Keratinocyte (primary cell): ENCODE data around the gene KLF14. TPM values are rescaled to one million over a fixed set of nuclear protein-coding genes. Genes with fewer than 3 reads are reported as not detected.

Experiments used
- DNase-seq: peaks from one replicate; pipeline ENCODE4 v3.0.0-alpha.2; 2011; ENCODE audit warnings: low read depth, missing footprints, low spot score
- FAIRE-seq: peaks from 2 replicates; lab custom pipeline; 2011; peaks lifted over from hg19 to GRCh38; lab: Jason Lieb, UNC
- H2AFZ ChIP-seq: 2 replicates; pipeline ENCODE4 v1.6.0; 2012; ENCODE audit warnings: low read length, control low read depth, inconsistent platforms; ENCODE audit not compliant: control insufficient read depth
- H3K27ac ChIP-seq: 2 replicates; pipeline ENCODE4 v1.5.1; 2011; ENCODE audit warnings: low read length; ENCODE audit not compliant: control insufficient read depth, insufficient read depth
- H3K27me3 ChIP-seq: 3 replicates; pipeline ENCODE4 v1.6.0; 2011; ENCODE audit warnings: low read length; ENCODE audit not compliant: control insufficient read depth, insufficient read depth; ENCODE audit errors: extremely low read depth
- H3K36me3 ChIP-seq, 2 experiments: 2 replicates in 1 of 2; 3 replicates in 1 of 2; pipeline ENCODE4 v1.5.1; 2011; ENCODE audit warnings: low read length in 2 of 2, mild to moderate bottlenecking in 1 of 2; ENCODE audit not compliant: control insufficient read depth in 2 of 2, insufficient read depth in 2 of 2; ENCODE audit errors: extremely low read depth in 1 of 2
- H3K4me1 ChIP-seq: 3 replicates; pipeline ENCODE4 v1.5.1; 2011; ENCODE audit warnings: low read length; ENCODE audit not compliant: control insufficient read depth, insufficient read depth; ENCODE audit errors: extremely low read depth
- H3K4me2 ChIP-seq: 3 replicates; pipeline ENCODE4 v1.6.0; 2011; ENCODE audit warnings: low read depth, low read length; ENCODE audit not compliant: control insufficient read depth, insufficient read depth; ENCODE audit errors: extremely low read depth
- H3K4me3 ChIP-seq, 3 experiments: fragments of 200-600 bp in 1 of 3; sonication (generic) in 1 of 3; 2 replicates in 2 of 3; 3 replicates in 1 of 3; pipeline ENCODE4 v1.5.1; 2011 to 2016; ENCODE audit warnings: low read length in 3 of 3, mild to moderate bottlenecking in 3 of 3, control low read depth in 2 of 3, inconsistent platforms in 1 of 3, low read depth in 1 of 3, mixed read lengths in 1 of 3, mixed run types in 1 of 3, moderate library complexity in 1 of 3; ENCODE audit not compliant: control insufficient read depth in 2 of 3, insufficient read depth in 2 of 3; ENCODE audit errors: extremely low read depth in 1 of 3
- H3K79me2 ChIP-seq: 2 replicates; pipeline ENCODE4 v1.6.0; 2012; ENCODE audit warnings: low read length; ENCODE audit not compliant: control insufficient read depth, insufficient read depth
- H3K9ac ChIP-seq: 3 replicates; pipeline ENCODE4 v1.6.0; 2011; ENCODE audit warnings: low read length; ENCODE audit not compliant: control insufficient read depth, insufficient read depth; ENCODE audit errors: extremely low read depth
- H3K9me1 ChIP-seq: 3 replicates; pipeline ENCODE4 v1.6.0; 2011; ENCODE audit warnings: low read length; ENCODE audit not compliant: control insufficient read depth, insufficient read depth; ENCODE audit errors: extremely low read depth
- H3K9me3 ChIP-seq: 2 replicates; pipeline ENCODE4 v1.5.1; 2012; ENCODE audit warnings: low read depth, low read length; ENCODE audit not compliant: control insufficient read depth
- H4K20me1 ChIP-seq: 3 replicates; pipeline ENCODE4 v1.6.0; 2011; ENCODE audit warnings: low read length; ENCODE audit not compliant: control insufficient read depth, insufficient read depth; ENCODE audit errors: extremely low read depth
- EZH2 ChIP-seq: IDR thresholded peaks from one replicate; pipeline ENCODE4 v1.6.1; 2012; ENCODE audit warnings: inconsistent platforms, mild to moderate bottlenecking, low read length, moderate library complexity
- dilution Hi-C: fragments of 300-500 bp; cut with MboI; formaldehyde crosslinking; loops from one replicate; pipeline ENCODE4 v1.7.0; 2020; ENCODE audit warnings: low sequenced_read_pairs; ENCODE audit not compliant: extremely low pct_ligation_motif_present
- polyA plus RNA-seq, 5 experiments: library from polyadenylated mRNA; depleted of rRNA in 3 of 5; stranded (reverse) in 3 of 5; stranded (forward) in 1 of 5; unstranded in 1 of 5; fragments of >200 nt; gene quantifications; 1 replicate in 1 of 5; 2 replicates in 3 of 5; 3 replicates in 1 of 5; pipeline versions ENCODE4 v1.2.1 to v1.2.3, GENCODE V29; 2011 to 2012; ENCODE audit warnings: missing spikeins in 2 of 5, low read depth in 1 of 5, low replicate concordance in 1 of 5
- TF ChIP-seq, protein P1 (sequence below), 3 experiments: IDR thresholded peaks in 1 of 3; conservative IDR thresholded peaks in 1 of 3; optimal IDR thresholded peaks in 1 of 3; 2 replicates in 2 of 3; 3 replicates in 1 of 3; pipeline versions ENCODE3 to v1.5.1; 2011; ENCODE audit warnings: low read length in 3 of 3, mild to moderate bottlenecking in 3 of 3, moderate library complexity in 2 of 3, control low read depth in 1 of 3, inconsistent platforms in 1 of 3; ENCODE audit not compliant: insufficient read depth in 2 of 3; ENCODE audit errors: extremely low read depth in 1 of 3

Gene KLF14
- polyA plus RNA-seq, 1 donor (not counting 4 experiments of a cell fraction or from before 2014, with no cell fraction given) = 0.03 TPM

DNA sequence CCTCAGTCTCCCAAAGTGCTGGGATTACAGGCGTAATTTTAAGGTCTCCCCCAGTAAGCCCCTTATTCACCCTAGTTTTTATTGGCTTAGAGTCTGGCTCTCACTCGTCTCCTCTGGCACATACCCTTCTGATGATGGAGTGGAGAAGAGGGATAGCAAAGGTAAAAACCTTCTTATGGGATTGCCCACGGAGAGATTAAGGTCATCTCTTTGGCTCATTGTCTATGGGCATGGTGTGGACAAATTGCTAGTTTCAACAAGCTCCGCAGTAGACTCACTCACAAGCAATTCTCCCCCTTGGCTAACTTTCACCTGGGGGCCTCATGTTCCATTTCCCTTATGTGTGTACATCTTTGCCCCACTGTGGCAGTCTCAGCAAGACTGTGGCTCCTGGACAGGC is 25.2 kb downstream of the KLF14 start:
- no peak for FAIRE-seq
- TF ChIP-seq, protein P1, sequence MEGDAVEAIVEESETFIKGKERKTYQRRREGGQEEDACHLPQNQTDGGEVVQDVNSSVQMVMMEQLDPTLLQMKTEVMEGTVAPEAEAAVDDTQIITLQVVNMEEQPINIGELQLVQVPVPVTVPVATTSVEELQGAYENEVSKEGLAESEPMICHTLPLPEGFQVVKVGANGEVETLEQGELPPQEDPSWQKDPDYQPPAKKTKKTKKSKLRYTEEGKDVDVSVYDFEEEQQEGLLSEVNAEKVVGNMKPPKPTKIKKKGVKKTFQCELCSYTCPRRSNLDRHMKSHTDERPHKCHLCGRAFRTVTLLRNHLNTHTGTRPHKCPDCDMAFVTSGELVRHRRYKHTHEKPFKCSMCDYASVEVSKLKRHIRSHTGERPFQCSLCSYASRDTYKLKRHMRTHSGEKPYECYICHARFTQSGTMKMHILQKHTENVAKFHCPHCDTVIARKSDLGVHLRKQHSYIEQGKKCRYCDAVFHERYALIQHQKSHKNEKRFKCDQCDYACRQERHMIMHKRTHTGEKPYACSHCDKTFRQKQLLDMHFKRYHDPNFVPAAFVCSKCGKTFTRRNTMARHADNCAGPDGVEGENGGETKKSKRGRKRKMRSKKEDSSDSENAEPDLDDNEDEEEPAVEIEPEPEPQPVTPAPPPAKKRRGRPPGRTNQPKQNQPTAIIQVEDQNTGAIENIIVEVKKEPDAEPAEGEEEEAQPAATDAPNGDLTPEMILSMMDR (optimal IDR thresholded peaks at IDR 0.05 in 1 of 3, IDR thresholded peaks at IDR 0.05 in 1 of 3, conservative IDR thresholded peaks at IDR 0.05 in 1 of 3; ENCODE audit: extremely low read depth in 1 of 3, insufficient read depth in 2 of 3, low read length in 3 of 3) = no peak
- TF ChIP-seq EZH2 = no peak
- dilution Hi-C loops = no loop called here

GRCh38 chr7:130708001-130708400 is 26.0 kb downstream of the KLF14 start:
- FAIRE-seq = no peak
- Histone ChIP-seq H3K9me1 (no peaks in the 10 kb centered on the region), H3K4me2 (no peak overlapping the region), H3K79me2 (no peaks in the 10 kb centered on the region), H2AFZ (no peak overlapping the region), H3K4me1 (no peaks in the 10 kb centered on the region), H3K27ac (no peak overlapping the region), H3K36me3 (no peaks in the 10 kb centered on the region), H4K20me1 (no peaks in the 10 kb centered on the region), H3K9ac (no peak overlapping the region), H3K4me3 (no peak overlapping the region), H3K27me3 (no peaks in the 10 kb centered on the region), H3K9me3 (no peaks in the 10 kb centered on the region)
- dilution Hi-C loops = no loop called here
- DNase-seq = no peak
- no peak for TF ChIP-seq EZH2
- TF ChIP-seq, protein P1 (optimal IDR thresholded peaks at IDR 0.05 in 1 of 3, IDR thresholded peaks at IDR 0.05 in 1 of 3, conservative IDR thresholded peaks at IDR 0.05 in 1 of 3; ENCODE audit: extremely low read depth in 1 of 3, insufficient read depth in 2 of 3, low read length in 3 of 3) = no peak

More for the DNA sequence above, 25.2 kb downstream of the KLF14 start:
- no peaks in the 10 kb centered on the region for H4K20me1 ChIP-seq
- H3K4me3 ChIP-seq = no peak overlapping the region
- no peaks in the 10 kb centered on the region for H3K27me3 ChIP-seq
- H3K27ac ChIP-seq = no peak overlapping the region
- no peaks in the 10 kb centered on the region for H3K9me1 ChIP-seq
- DNase-seq = no peak
- no peaks in the 10 kb centered on the region for H3K9me3 ChIP-seq
- H3K36me3 ChIP-seq = no peaks in the 10 kb centered on the region
- H3K9ac ChIP-seq = no peak overlapping the region
- no peak overlapping the region for H3K4me2 ChIP-seq
- no peaks in the 10 kb centered on the region for H3K79me2 ChIP-seq
- H3K4me1 ChIP-seq = no peaks in the 10 kb centered on the region
- no peak overlapping the region for H2AFZ ChIP-seq
